K562 (cell line): ENCODE data around the gene SRL. TPM values are rescaled to one million over a fixed set of nuclear protein-coding genes. Genes with fewer than 3 reads are reported as not detected.

Experiments
- ATAC-seq: fragments of 200-7000 bp; cut with Tn5 transposase; 3 replicates; pipeline ENCODE4 v1.9.1; 2020; ENCODE audit warnings: moderate library complexity
- Bru-seq: library from RNA; stranded (reverse); fragments of 400-500 nt; gene quantifications from one replicate; lab custom pipeline; 2021; lab: Mats Ljungman, UMichigan
- BruChase-seq, 2 experiments: library from RNA; stranded (reverse); fragments of 400-500 nt; gene quantifications; one replicate each; lab custom pipeline; 2021; lab: Mats Ljungman, UMichigan
- BruUV-seq: library from RNA; stranded (reverse); fragments of 400-500 nt; replicated peaks from 2 replicates; lab custom pipeline; 2021; lab: Mats Ljungman, UMichigan
- CTCF ChIA-PET: fragments of 300-600 bp; formaldehyde crosslinking; extraction: SDS; loops from one replicate; lab custom pipeline; 2021; ENCODE audit warnings: low intra/inter-chr PET ratio; lab: Yijun Ruan, JAX
- POLR2A ChIA-PET: fragments of 300-600, 350-650 bp; sonication (Branson Sonifier 250); formaldehyde crosslinking; extraction: SDS; loops from one replicate; lab custom pipeline; 2021; ENCODE audit warnings: antibody characterized with exemption, inconsistent platforms; lab: Yijun Ruan, JAX
- DNase-seq, 4 experiments: peaks; one replicate each; pipeline versions ENCODE4 v3.0.0 to v3.0.0-alpha.2; 2011 to 2018; ENCODE audit warnings: low spot score in 3 of 4, mixed read lengths in 3 of 4; ENCODE audit errors: extremely low read depth in 1 of 4
- FAIRE-seq: peaks from 2 replicates; lab custom pipeline; 2011; peaks lifted over from hg19 to GRCh38; lab: Jason Lieb, UNC
- H2AFZ ChIP-seq: 2 replicates; pipeline ENCODE4 v1.6.0; 2011; ENCODE audit warnings: low read depth, low read length, control low read depth, inconsistent platforms
- H3K27ac ChIP-seq: fragments of 200-600 bp; 3 replicates; pipeline ENCODE4 v1.8.0; 2011; ENCODE audit warnings: low read depth, mild to moderate bottlenecking, control low read depth, inconsistent platforms, low read length, moderate library complexity, mixed read lengths; ENCODE audit errors: extremely low read depth
- H3K27me3 ChIP-seq, 2 experiments: fragments of 300-600 bp in 1 of 2; 2 replicates in 1 of 2; 3 replicates in 1 of 2; pipeline versions ENCODE4 v1.6.0 to v1.8.0; 2011; ENCODE audit warnings: inconsistent platforms in 2 of 2, low read length in 2 of 2, mild to moderate bottlenecking in 1 of 2, mixed read lengths in 1 of 2, moderate library complexity in 1 of 2; ENCODE audit not compliant: control insufficient read depth in 2 of 2, insufficient read depth in 2 of 2
- H3K36me3 ChIP-seq: fragments of 300-600 bp; 3 replicates; pipeline ENCODE4 v1.8.0; 2011; ENCODE audit warnings: mild to moderate bottlenecking, low read length, inconsistent platforms; ENCODE audit not compliant: control insufficient read depth, insufficient read depth
- H3K4me1 ChIP-seq, 2 experiments: fragments of 200-600 bp in 1 of 2; replicated peaks in 1 of 2; 2 replicates in 1 of 2; 3 replicates in 1 of 2; pipeline versions ENCODE4 v1.5.1 to v1.8.0; 2011; ENCODE audit warnings: inconsistent platforms in 2 of 2, low read length in 2 of 2, mild to moderate bottlenecking in 1 of 2, mixed read lengths in 1 of 2, moderate library complexity in 1 of 2; ENCODE audit not compliant: control insufficient read depth in 2 of 2, insufficient read depth in 2 of 2
- H3K4me2 ChIP-seq: 2 replicates; pipeline ENCODE4 v1.6.1; 2011; ENCODE audit warnings: low read length, control low read depth, inconsistent platforms, mixed read lengths; ENCODE audit not compliant: insufficient read depth
- H3K4me3 ChIP-seq: fragments of 200-600 bp; sonication (generic), shearing (Covaris generic); 2 replicates; pipeline ENCODE4 v1.5.1; 2016; ENCODE audit warnings: control low read depth, inconsistent platforms
- H3K79me2 ChIP-seq: fragments of 200-600 bp; 3 replicates; pipeline ENCODE4 v1.8.0; 2011; ENCODE audit warnings: low read length, inconsistent platforms; ENCODE audit not compliant: control insufficient read depth, insufficient read depth
- H3K9ac ChIP-seq, 2 experiments: 2 replicates each; pipeline versions ENCODE4 v1.6.0 to v1.6.1; 2011; ENCODE audit warnings: low read depth in 2 of 2, low read length in 2 of 2, control low read depth in 1 of 2, inconsistent platforms in 1 of 2, mild to moderate bottlenecking in 1 of 2, mixed read lengths in 1 of 2; ENCODE audit not compliant: insufficient read depth in 1 of 2
- H3K9me1 ChIP-seq: one replicate; pipeline ENCODE4 v1.6.0; 2011; ENCODE audit warnings: inconsistent platforms, mild to moderate bottlenecking, low read length, moderate library complexity; ENCODE audit not compliant: control insufficient read depth, insufficient read depth
- H3K9me3 ChIP-seq: replicated peaks from 2 replicates; pipeline ENCODE4 v1.5.1; 2011; ENCODE audit warnings: low read depth, low read length, inconsistent platforms; ENCODE audit not compliant: control insufficient read depth, insufficient read depth
- H4K20me1 ChIP-seq: replicated peaks from 2 replicates; pipeline ENCODE4 v1.6.1; 2011; ENCODE audit warnings: low read length, inconsistent platforms, mixed read lengths; ENCODE audit not compliant: control insufficient read depth, insufficient read depth
- CHD4 ChIP-seq: fragments of 200-600 bp; sonication (generic); IDR thresholded peaks from 3 replicates; pipeline ENCODE4 v1.6.1; 2012; ENCODE audit warnings: low read depth, mild to moderate bottlenecking, mixed read lengths, low read length, inconsistent platforms; ENCODE audit not compliant: insufficient read depth, insufficient replicate concordance, poor library complexity, severe bottlenecking
- ETS1 ChIP-seq: conservative IDR thresholded peaks from 2 replicates; pipeline ENCODE4 v1.6.1; 2011; ENCODE audit warnings: low read depth, mild to moderate bottlenecking, low read length; ENCODE audit not compliant: control insufficient read depth
- NFYB ChIP-seq: IDR thresholded peaks from 2 replicates; pipeline ENCODE4 v1.6.1; 2011; ENCODE audit warnings: mild to moderate bottlenecking, moderate library complexity; ENCODE audit not compliant: insufficient read length; ENCODE audit errors: extremely low read depth
- TARDBP ChIP-seq: fragments of 450-650 bp; IDR thresholded peaks from 2 replicates; pipeline ENCODE4 v1.6.1; 2016
- TCF7 ChIP-seq: sonication (generic); IDR thresholded peaks from 2 replicates; pipeline ENCODE4 v1.6.1; 2016; ENCODE audit warnings: antibody characterized with exemption, borderline replicate concordance
- TEAD1 ChIP-seq, 2 experiments: fragments of 450-650 bp in 1 of 2; sonication (generic) in 1 of 2; formaldehyde crosslinking; IDR thresholded peaks; 2 replicates each; pipeline versions ENCODE4 v1.4.0 to v1.8.0; 2020 to 2022; ENCODE audit warnings: mild to moderate bottlenecking in 2 of 2, missing genetic modification reagents in 1 of 2
- THAP7 ChIP-seq: fragments of 250-450 bp; sonication (Bioruptor Pico); IDR thresholded peaks from 2 replicates; pipeline ENCODE4 v1.5.0; 2021
- WHSC1 ChIP-seq: IDR thresholded peaks from one replicate; pipeline ENCODE4 v1.6.1; 2012; ENCODE audit warnings: low read length, control low read depth, inconsistent platforms
- ZNF274 ChIP-seq: IDR thresholded peaks from 2 replicates; pipeline ENCODE4 v1.6.1; 2011; ENCODE audit warnings: low read depth, mild to moderate bottlenecking, low read length, moderate library complexity, borderline replicate concordance
- WGBS: fragments of 100-300 bp; shearing (Covaris generic); methylation state at CpG from one replicate; pipeline ENCODE4 v1.1.6; 2016; ENCODE audit warnings: low coverage, mixed read lengths; ENCODE audit not compliant: insufficient coverage; ENCODE audit errors: missing lambda C conversion rate; 5-methylcytosine and 5-hydroxymethylcytosine counted together
- in situ Hi-C: fragments of 300-500 bp; cut with MboI; formaldehyde crosslinking; loops from 4 replicates; pipeline ENCODE4 v1.15.0; 2018; ENCODE audit warnings: inconsistent platforms, mixed read lengths
- intact Hi-C: fragments of 100-400 bp; cut with micrococcal nuclease; formaldehyde crosslinking; loops from 2 replicates; pipeline ENCODE4 v1.14.2; 2022
- long read RNA-seq, 3 experiments: library from polyadenylated mRNA in 2 of 3; library from RNA in 1 of 3; unstranded in 2 of 3; stranded (forward) in 1 of 3; transcript quantifications; one replicate each; pipeline ENCODE4 v2.0.0, GENCODE V29; 2019 to 2022
- polyA minus RNA-seq, 3 experiments: library from RNA; depleted of rRNA, polyadenylated mRNA; stranded (reverse); fragments of >200 nt; gene quantifications; 2 replicates each; pipeline ENCODE4 v1.2.3, GENCODE V29; 2011
- polyA plus RNA-seq, 8 experiments: library from polyadenylated mRNA; depleted of rRNA in 4 of 8; stranded (reverse) in 5 of 8; unstranded in 3 of 8; fragments of >200 nt; fragmentation: Nextera tagmentation in 2 of 8; fragmentation: Illumina TruSeq in 1 of 8; extraction: Ambion mirVana in 2 of 8; extraction: Trizol in 1 of 8; gene quantifications; 2 replicates each; pipeline versions ENCODE4 v1.2.1 to v1.2.3, GENCODE V29; 2011 to 2014; ENCODE audit warnings: inconsistent platforms in 1 of 8, missing spikeins in 1 of 8
- total RNA-seq, 7 experiments: library from RNA; depleted of rRNA in 6 of 7; stranded (reverse); fragments of >200 nt in 6 of 7; fragmentation: Illumina TruSeq in 2 of 7; extraction: Trizol in 2 of 7; gene quantifications; 2 replicates each; pipeline versions ENCODE4 v1.2.1 to v1.2.3, GENCODE V29; 2011 to 2021; ENCODE audit warnings: low replicate concordance in 1 of 7
- TF ChIP-seq, protein P1 (sequence below), 2 experiments: fragments of 200-800 bp in 1 of 2; sonication (Bioruptor generic) in 1 of 2; sonication (generic) in 1 of 2; formaldehyde crosslinking in 1 of 2; IDR thresholded peaks in 1 of 2; conservative IDR thresholded peaks in 1 of 2; 2 replicates each; pipeline versions ENCODE4 v1.5.0 to v1.6.1; 2016 to 2020; ENCODE audit warnings: missing compliant biosample characterization in 1 of 2, missing genetic modification characterization in 1 of 2, missing genetic modification reagents in 1 of 2
- TF ChIP-seq, protein P2 (sequence below): fragments of 250-450 bp; sonication (Bioruptor Pico); IDR thresholded peaks from 2 replicates; pipeline ENCODE4 v1.4.0; 2020; ENCODE audit warnings: mild to moderate bottlenecking, moderate library complexity, borderline replicate concordance

Gene SRL
- not detected in 2 replicates for total RNA-seq (2011; cell fraction: chromatin; rRNA removed; ENCODE audit: low replicate concordance)
- not detected in 2 replicates for total RNA-seq (2011; cell fraction: nucleolus; rRNA removed)
- total RNA-seq (2011; cell fraction: nucleoplasm; rRNA removed): not detected in 2 replicates
- total RNA-seq (2014; rRNA removed) (not detected in 2 replicates), total RNA-seq (2014; rRNA removed; fragmentation: Illumina TruSeq; extraction: Trizol) (not detected in 2 replicates), total RNA-seq (2015; rRNA removed; fragmentation: Illumina TruSeq; extraction: Trizol) (not detected in 2 replicates), total RNA-seq (2021) (not detected in 2 replicates), polyA plus RNA-seq (2011; rRNA removed) (0.01 TPM in 1 of 2 replicates, not detected in the other), polyA plus RNA-seq (2014; fragmentation: Illumina TruSeq; extraction: Trizol) (not detected in 2 replicates), polyA plus RNA-seq (2014; fragmentation: Nextera tagmentation; extraction: Ambion mirVana) (not detected), polyA plus RNA-seq (2014; rRNA removed) (not detected in 2 replicates), polyA minus RNA-seq (2011; rRNA and poly(A)+ RNA removed) (not detected in 2 replicates), Bru-seq, nascent RNA (percentile 15 among the genes with signal in this experiment), BruChase-seq, experiment 1, labeled RNA remaining after a 2-hour chase (percentile 15 among the genes with signal in this experiment), BruChase-seq, experiment 2, labeled RNA remaining after a 6-hour chase (percentile 13 among the genes with signal in this experiment)
- 0.01 and 0.03 TPM in 2 replicates for polyA plus RNA-seq (2011; cell fraction: cytosol; rRNA removed)
- not detected in 2 replicates for polyA plus RNA-seq (2011; cell fraction: nucleus; rRNA removed)
- polyA plus RNA-seq (2012): not detected in 2 replicates
- polyA minus RNA-seq (2011; cell fraction: cytosol; rRNA and poly(A)+ RNA removed): not detected in 2 replicates
- polyA minus RNA-seq (2011; cell fraction: nucleus; rRNA and poly(A)+ RNA removed): not detected in 2 replicates
- long read RNA-seq, experiment 1: 0 reads
- long read RNA-seq, experiment 2: 0 reads
- long read RNA-seq, experiment 3: 0 reads

GRCh38 chr16:4241928-4242283, at the start of gene SRL:
Gene SRL, minus strand, starts transcription at chr16:4242080. Its CDS starts 13 bp downstream, at chr16:4242067.
- no peaks in the 10 kb centered on the region for H3K9me1 ChIP-seq
- no peak within 1 kb of the TSS for H3K27ac ChIP-seq
- peaks cover 0 to 11% of the 10 kb centered on the region in 2 experiments; a peak in 2 of 5 replicates for H3K27me3 ChIP-seq
- ChIA-PET CTCF (interaction anchor here (0.7 kb wide), 1 partner anchor 18 kb away, joined by 4 read pairs; no protein-coding TSS in a partner anchor), POLR2A (interaction anchor here (0.7 to 2.0 kb wide), 2 partner anchors 11 to 24 kb away, joined by 3 to 16 read pairs; no protein-coding TSS in a partner anchor)
- H3K4me3 ChIP-seq: no peak within 1 kb of the TSS
- H3K9ac ChIP-seq: peak within 1 kb of the TSS in 1 of 2 experiments; percentile 22; a peak in 1 of 4 replicates
- peaks cover 25 to 38% of the 10 kb centered on the region in 2 experiments for H3K4me1 ChIP-seq
- intact Hi-C loops: no loop called here
- no peaks in the 10 kb centered on the region for H4K20me1 ChIP-seq
- DNase-seq (no peak), FAIRE-seq (no peak), ATAC-seq (no peak)
- H3K36me3 ChIP-seq: peaks cover 2% of the 10 kb centered on the region; the same call in 1 of the 3 replicates
- H3K4me2 ChIP-seq: no peak within 1 kb of the TSS
- peaks cover 11% of the 10 kb centered on the region for H3K9me3 ChIP-seq
- H2AFZ ChIP-seq: peak within 1 kb of the TSS; percentile 53; the same call in 1 of the 2 replicates
- WGBS: 86% methylated on average over 10 of the region's 12 CpGs
- in situ Hi-C loops: no loop called here
- BruUV-seq: no TSS peak
- no peaks in the 10 kb centered on the region for H3K79me2 ChIP-seq
- TF ChIP-seq CHD4 (no peak), TEAD1 (CRISPR knock-in tag; IDR thresholded peaks at IDR 0.05) (no peak), NFYB (no peak), TARDBP (no peak), WHSC1 (no peak), ZNF274 (no peak), TCF7 (no peak), ETS1 (no peak), THAP7 (CRISPR knock-in tag) (no peak)
- TF ChIP-seq, protein P1, sequence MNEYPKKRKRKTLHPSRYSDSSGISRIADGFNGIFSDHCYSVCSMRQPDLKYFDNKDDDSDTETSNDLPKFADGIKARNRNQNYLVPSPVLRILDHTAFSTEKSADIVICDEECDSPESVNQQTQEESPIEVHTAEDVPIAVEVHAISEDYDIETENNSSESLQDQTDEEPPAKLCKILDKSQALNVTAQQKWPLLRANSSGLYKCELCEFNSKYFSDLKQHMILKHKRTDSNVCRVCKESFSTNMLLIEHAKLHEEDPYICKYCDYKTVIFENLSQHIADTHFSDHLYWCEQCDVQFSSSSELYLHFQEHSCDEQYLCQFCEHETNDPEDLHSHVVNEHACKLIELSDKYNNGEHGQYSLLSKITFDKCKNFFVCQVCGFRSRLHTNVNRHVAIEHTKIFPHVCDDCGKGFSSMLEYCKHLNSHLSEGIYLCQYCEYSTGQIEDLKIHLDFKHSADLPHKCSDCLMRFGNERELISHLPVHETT (CRISPR knock-in tag; conservative IDR thresholded peaks at IDR 0.05 in 1 of 2, IDR thresholded peaks at IDR 0.05 in 1 of 2): no peak
- TF ChIP-seq, protein P2, sequence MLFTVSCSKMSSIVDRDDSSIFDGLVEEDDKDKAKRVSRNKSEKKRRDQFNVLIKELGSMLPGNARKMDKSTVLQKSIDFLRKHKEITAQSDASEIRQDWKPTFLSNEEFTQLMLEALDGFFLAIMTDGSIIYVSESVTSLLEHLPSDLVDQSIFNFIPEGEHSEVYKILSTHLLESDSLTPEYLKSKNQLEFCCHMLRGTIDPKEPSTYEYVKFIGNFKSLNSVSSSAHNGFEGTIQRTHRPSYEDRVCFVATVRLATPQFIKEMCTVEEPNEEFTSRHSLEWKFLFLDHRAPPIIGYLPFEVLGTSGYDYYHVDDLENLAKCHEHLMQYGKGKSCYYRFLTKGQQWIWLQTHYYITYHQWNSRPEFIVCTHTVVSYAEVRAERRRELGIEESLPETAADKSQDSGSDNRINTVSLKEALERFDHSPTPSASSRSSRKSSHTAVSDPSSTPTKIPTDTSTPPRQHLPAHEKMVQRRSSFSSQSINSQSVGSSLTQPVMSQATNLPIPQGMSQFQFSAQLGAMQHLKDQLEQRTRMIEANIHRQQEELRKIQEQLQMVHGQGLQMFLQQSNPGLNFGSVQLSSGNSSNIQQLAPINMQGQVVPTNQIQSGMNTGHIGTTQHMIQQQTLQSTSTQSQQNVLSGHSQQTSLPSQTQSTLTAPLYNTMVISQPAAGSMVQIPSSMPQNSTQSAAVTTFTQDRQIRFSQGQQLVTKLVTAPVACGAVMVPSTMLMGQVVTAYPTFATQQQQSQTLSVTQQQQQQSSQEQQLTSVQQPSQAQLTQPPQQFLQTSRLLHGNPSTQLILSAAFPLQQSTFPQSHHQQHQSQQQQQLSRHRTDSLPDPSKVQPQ (CRISPR knock-in tag): no peak
